HepG2 (cell line): ENCODE results near the gene PGP. TPM values are rescaled to one million over a fixed set of nuclear protein-coding genes. Genes with fewer than 3 reads are reported as not detected.
A peak's percentile ranks its signal among the peaks of the same experiment; 100 is the strongest.

ENCODE experiments used
- EED ChIP-seq: sonication (generic); formaldehyde crosslinking; IDR thresholded peaks from 2 replicates; pipeline ENCODE4 v1.5.0; 2020; ENCODE audit warnings: mild to moderate bottlenecking, missing genetic modification reagents
- ELF1 ChIP-seq: sonication (generic); formaldehyde crosslinking; IDR thresholded peaks from 2 replicates; pipeline ENCODE4 v1.4.0; 2020; ENCODE audit warnings: missing genetic modification reagents
- FOSL2 ChIP-seq: sonication (generic); formaldehyde crosslinking; IDR thresholded peaks from 2 replicates; pipeline ENCODE4 v1.4.0; 2020; ENCODE audit warnings: missing genetic modification reagents
- HDAC1 ChIP-seq: sonication (generic); formaldehyde crosslinking; IDR thresholded peaks from 2 replicates; pipeline ENCODE4 v1.5.1; 2020; ENCODE audit warnings: mild to moderate bottlenecking, missing genetic modification reagents
- HMG20A ChIP-seq: IDR thresholded peaks from 2 replicates; pipeline ENCODE4 v1.6.1; 2016; ENCODE audit warnings: borderline replicate concordance
- HNRNPL ChIP-seq: fragments of 200-400 bp; formaldehyde crosslinking; IDR thresholded peaks from 2 replicates; pipeline ENCODE4 v1.6.1; 2017; ENCODE audit warnings: mild to moderate bottlenecking, low read depth, low read length
- HNRNPLL ChIP-seq: fragments of 200-400 bp; formaldehyde crosslinking; IDR thresholded peaks from 2 replicates; pipeline ENCODE4 v1.6.1; 2017; ENCODE audit warnings: mild to moderate bottlenecking, low read depth, low read length; ENCODE audit not compliant: poor library complexity, severe bottlenecking
- JUN ChIP-seq: sonication (generic); formaldehyde crosslinking; IDR thresholded peaks from 2 replicates; pipeline ENCODE4 v1.4.0; 2020; ENCODE audit warnings: mild to moderate bottlenecking, missing genetic modification reagents
- UBTF ChIP-seq: sonication (generic); formaldehyde crosslinking; IDR thresholded peaks from 2 replicates; pipeline ENCODE4 v1.4.0; 2020; ENCODE audit warnings: mild to moderate bottlenecking, missing genetic modification reagents
- ZBTB38 ChIP-seq: sonication (generic); formaldehyde crosslinking; IDR thresholded peaks from 2 replicates; pipeline ENCODE4 v1.5.1; 2020; ENCODE audit warnings: mild to moderate bottlenecking, missing genetic modification reagents
- ZNF20 ChIP-seq: sonication (generic); formaldehyde crosslinking; IDR thresholded peaks from 2 replicates; pipeline ENCODE4 v1.4.0; 2020; ENCODE audit warnings: mild to moderate bottlenecking, moderate library complexity, missing genetic modification reagents
- ZNF451 ChIP-seq: sonication (generic); formaldehyde crosslinking; IDR thresholded peaks from 2 replicates; pipeline ENCODE4 v1.5.0; 2020; ENCODE audit warnings: mild to moderate bottlenecking, missing genetic modification reagents
- ZNF678 ChIP-seq: sonication (generic); formaldehyde crosslinking; IDR thresholded peaks from 2 replicates; pipeline ENCODE4 v1.4.0; 2020; ENCODE audit warnings: mild to moderate bottlenecking, missing genetic modification reagents
- ZNF781 ChIP-seq: sonication (generic); formaldehyde crosslinking; IDR thresholded peaks from 2 replicates; pipeline ENCODE4 v1.5.1; 2020; ENCODE audit warnings: borderline replicate concordance, mild to moderate bottlenecking, missing genetic modification reagents; ENCODE audit errors: not compliant biosample characterization
- polyA plus RNA-seq, 8 experiments: library from polyadenylated mRNA; depleted of rRNA in 3 of 8; stranded (reverse) in 7 of 8; unstranded in 1 of 8; fragments of >200 nt; fragmentation: Illumina TruSeq in 4 of 8; extraction: Trizol in 4 of 8; gene quantifications; 2 replicates each; pipeline versions ENCODE4 v1.2.1 to v1.2.3, GENCODE V29; 2011 to 2016; ENCODE audit warnings: low read depth in 4 of 8, missing spikeins in 1 of 8, mixed read lengths in 1 of 8; ENCODE audit not compliant: insufficient read depth in 1 of 8
- total RNA-seq, 5 experiments: library from RNA; depleted of rRNA; stranded (reverse); fragments of >200 nt; fragmentation: Illumina TruSeq; extraction: Trizol; gene quantifications; 2 replicates each; pipeline ENCODE4 v1.2.3, GENCODE V29; 2016; ENCODE audit warnings: low read depth in 1 of 5
- TF ChIP-seq, protein P1 (sequence below): sonication (generic); formaldehyde crosslinking; IDR thresholded peaks from 2 replicates; pipeline ENCODE4 v1.8.0; 2022; ENCODE audit warnings: mild to moderate bottlenecking, missing genetic modification reagents, borderline replicate concordance
- TF ChIP-seq, protein P2 (sequence below): sonication (generic); formaldehyde crosslinking; IDR thresholded peaks from 2 replicates; pipeline ENCODE4 v1.4.0; 2020; ENCODE audit warnings: missing genetic modification reagents, mild to moderate bottlenecking, borderline replicate concordance
- TF ChIP-seq, protein P3 (sequence below): sonication (generic); formaldehyde crosslinking; IDR thresholded peaks from 2 replicates; pipeline ENCODE4 v1.4.0; 2020; ENCODE audit warnings: missing genetic modification reagents

Gene PGP
- total and polyA plus RNA-seq, 2 of the 13 experiments (the other 11 are each of a cell fraction or from before 2014, with no cell fraction given), result 7.3 to 18.3 TPM

DNA sequence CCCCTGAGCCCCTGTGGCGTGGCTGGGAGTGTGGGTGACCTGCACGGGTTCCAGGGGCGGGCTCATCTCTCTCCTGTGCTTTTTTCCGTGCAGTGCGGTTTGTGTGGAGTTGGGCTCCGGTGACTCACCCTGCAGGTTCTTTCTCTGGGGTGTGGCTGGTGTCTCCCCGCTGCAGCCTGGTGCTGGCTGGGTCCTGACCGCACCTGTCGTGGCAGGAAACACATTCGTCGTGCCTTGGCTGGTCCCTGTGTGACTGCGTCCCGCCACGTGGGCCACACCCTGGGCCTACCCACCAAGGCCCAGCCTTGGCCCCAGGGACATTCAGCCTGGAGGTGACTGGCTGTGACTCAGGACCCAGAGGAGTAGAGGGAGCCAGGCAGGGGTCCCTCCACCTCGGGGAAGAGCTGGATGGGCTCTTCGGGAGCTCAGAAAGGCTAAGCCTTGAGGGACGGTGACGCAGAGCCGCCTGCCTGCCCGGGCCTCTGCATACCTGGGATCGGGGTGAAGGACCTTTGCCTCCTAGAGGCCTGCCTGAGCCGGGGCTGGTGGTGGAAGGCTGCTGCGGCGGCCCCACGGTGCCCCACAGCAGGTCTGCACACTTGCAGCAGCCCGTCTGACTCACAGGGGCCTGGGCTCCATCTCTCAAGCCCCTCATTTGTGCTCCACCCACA lies 51.3 kb downstream of the PGP start (continued):
- TF ChIP-seq, protein P1, sequence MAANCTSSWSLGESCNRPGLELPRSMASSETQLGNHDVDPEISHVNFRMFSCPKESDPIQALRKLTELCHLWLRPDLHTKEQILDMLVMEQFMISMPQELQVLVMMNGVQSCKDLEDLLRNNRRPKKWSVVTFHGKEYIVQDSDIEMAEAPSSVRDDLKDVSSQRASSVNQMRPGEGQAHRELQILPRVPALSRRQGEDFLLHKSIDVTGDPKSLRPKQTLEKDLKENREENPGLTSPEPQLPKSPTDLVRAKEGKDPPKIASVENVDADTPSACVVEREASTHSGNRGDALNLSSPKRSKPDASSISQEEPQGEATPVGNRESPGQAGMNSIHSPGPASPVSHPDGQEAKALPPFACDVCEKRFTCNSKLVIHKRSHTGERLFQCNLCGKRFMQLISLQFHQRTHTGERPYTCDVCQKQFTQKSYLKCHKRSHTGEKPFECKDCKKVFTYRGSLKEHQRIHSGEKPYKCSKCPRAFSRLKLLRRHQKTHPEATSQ, result 0 out of 2 replicates have a peak, but pooled peaks have one; percentile 25
- 0 out of 2 replicates have a peak, but pooled peaks have one; percentile 39 for TF ChIP-seq ZNF678 (CRISPR knock-in tag)
- TF ChIP-seq, protein P2, sequence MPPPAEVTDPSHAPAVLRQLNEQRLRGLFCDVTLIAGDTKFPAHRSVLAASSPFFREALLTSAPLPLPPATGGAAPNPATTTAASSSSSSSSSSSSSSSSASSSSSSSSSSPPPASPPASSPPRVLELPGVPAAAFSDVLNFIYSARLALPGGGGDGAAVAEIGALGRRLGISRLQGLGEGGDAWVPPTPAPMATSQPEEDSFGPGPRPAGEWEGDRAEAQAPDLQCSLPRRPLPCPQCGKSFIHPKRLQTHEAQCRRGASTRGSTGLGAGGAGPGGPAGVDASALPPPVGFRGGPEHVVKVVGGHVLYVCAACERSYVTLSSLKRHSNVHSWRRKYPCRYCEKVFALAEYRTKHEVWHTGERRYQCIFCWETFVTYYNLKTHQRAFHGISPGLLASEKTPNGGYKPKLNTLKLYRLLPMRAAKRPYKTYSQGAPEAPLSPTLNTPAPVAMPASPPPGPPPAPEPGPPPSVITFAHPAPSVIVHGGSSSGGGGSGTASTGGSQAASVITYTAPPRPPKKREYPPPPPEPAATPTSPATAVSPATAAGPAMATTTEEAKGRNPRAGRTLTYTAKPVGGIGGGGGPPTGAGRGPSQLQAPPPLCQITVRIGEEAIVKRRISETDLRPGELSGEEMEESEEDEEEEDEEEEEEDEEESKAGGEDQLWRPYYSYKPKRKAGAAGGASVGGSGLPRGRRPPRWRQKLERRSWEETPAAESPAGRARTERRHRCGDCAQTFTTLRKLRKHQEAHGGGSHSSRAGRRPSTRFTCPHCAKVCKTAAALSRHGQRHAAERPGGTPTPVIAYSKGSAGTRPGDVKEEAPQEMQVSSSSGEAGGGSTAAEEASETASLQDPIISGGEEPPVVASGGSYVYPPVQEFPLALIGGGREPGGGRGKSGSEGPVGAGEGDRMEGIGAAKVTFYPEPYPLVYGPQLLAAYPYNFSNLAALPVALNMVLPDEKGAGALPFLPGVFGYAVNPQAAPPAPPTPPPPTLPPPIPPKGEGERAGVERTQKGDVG (CRISPR knock-in tag), result 0 out of 2 replicates have a peak, but pooled peaks have one; percentile 17
- TF ChIP-seq HNRNPLL, result peak; percentile 28
- TF ChIP-seq ZNF451 (CRISPR knock-in tag), result no peak
- TF ChIP-seq FOSL2, result peak; percentile 80
- TF ChIP-seq ZNF20, result no peak
- 0 out of 2 replicates have a peak, but pooled peaks have one; percentile 41 for TF ChIP-seq JUN (CRISPR knock-in tag)
- TF ChIP-seq ELF1 (CRISPR knock-in tag), result no peak
- TF ChIP-seq, protein P3, sequence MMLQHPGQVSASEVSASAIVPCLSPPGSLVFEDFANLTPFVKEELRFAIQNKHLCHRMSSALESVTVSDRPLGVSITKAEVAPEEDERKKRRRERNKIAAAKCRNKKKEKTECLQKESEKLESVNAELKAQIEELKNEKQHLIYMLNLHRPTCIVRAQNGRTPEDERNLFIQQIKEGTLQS, result peak; percentile 41; the same call in 1 of the 2 replicates
- peak; percentile 65; the same call in 1 of the 2 replicates for TF ChIP-seq HNRNPL
- peak; percentile 59 for TF ChIP-seq HDAC1
- TF ChIP-seq EED (CRISPR knock-in tag), result peak; percentile 20; the same call in 1 of the 2 replicates
- peak; percentile 26; the same call in 1 of the 2 replicates for TF ChIP-seq HMG20A (CRISPR knock-in tag)
- no peak; the same call in 1 of the 2 replicates for TF ChIP-seq ZBTB38 (CRISPR knock-in tag)
- peak; percentile 80 for TF ChIP-seq UBTF (CRISPR knock-in tag)
- peak; percentile 34 for TF ChIP-seq ZNF781 (CRISPR knock-in tag)
